ENCODE measurements around the gene PSMB9. TPM values are rescaled to one million over a fixed set of nuclear protein-coding genes. Genes with fewer than 3 reads are reported as not detected.

The PSMB9 gene
- total and polyA plus RNA-seq, 8 donors, result 5.4 to 107 (median 13.5) TPM

GRCh38 chr6:32882879-32883250 lies 28.9 kb downstream of the PSMB9 start:
- peaks cover 0 to 18% (median 0%) of the 10 kb centered on the region in 3 donors for H3K27me3 ChIP-seq
- H3K27ac ChIP-seq, result no peak overlapping the region
- H3K4me1 ChIP-seq, result peaks cover 0 to 12% (median 4%) of the 10 kb centered on the region in 4 donors
- DNase-seq, result no peak
- no peak overlapping the region for H3K4me3 ChIP-seq
- intact Hi-C loops (cut with DNase I; ENCODE audit: low total_unique reads), result loop anchor here (5.0 to 10.0 kb wide), 2 partner anchors 52 to 104 kb away; no protein-coding TSS in a partner anchor
- TF ChIP-seq POLR2AphosphoS5 (IDR thresholded peaks at IDR 0.05) (no peak), POLR2A (IDR thresholded peaks at IDR 0.05) (no peak)
- H3K9me3 ChIP-seq, result no peaks in the 10 kb centered on the region
- H3K36me3 ChIP-seq, result no peaks in the 10 kb centered on the region
- WGBS, 5 donors, result 0 to 53% (median 31%) methylated on average over 1 of the region's 1 CpG

GRCh38 chr6:32883789-32884188 lies 29.8 kb downstream of the PSMB9 start:
- Histone ChIP-seq H3K9me3 (no peaks in the 10 kb centered on the region), H3K36me3 (no peaks in the 10 kb centered on the region), H3K4me3 (no peak overlapping the region), H3K27me3 (peaks cover 0 to 18% (median 0%) of the 10 kb centered on the region in 3 donors), H3K4me1 (peaks cover 0 to 12% (median 4%) of the 10 kb centered on the region in 4 donors), H3K27ac (no peak overlapping the region)
- WGBS, 5 donors, result 17 to 40% (median 21%) methylated on average over 5 of the region's 5 CpGs
- DNase-seq, result no peak
- intact Hi-C loops (cut with DNase I; ENCODE audit: low total_unique reads), result loop anchor here (5.0 to 10.0 kb wide), 2 partner anchors 51 to 104 kb away; no protein-coding TSS in a partner anchor
- TF ChIP-seq POLR2AphosphoS5 (IDR thresholded peaks at IDR 0.05), result peak in 1 of 3 donors; percentile 36
- TF ChIP-seq POLR2A (IDR thresholded peaks at IDR 0.05), result no peak

GRCh38 chr6:32885698-32886286 lies 31.8 kb downstream of the PSMB9 start:
- WGBS, 5 donors, result 40 to 52% (median 50%) methylated on average over 4 of the region's 4 CpGs
- Histone ChIP-seq H3K27me3 (no peaks in the 10 kb centered on the region), H3K9me3 (no peaks in the 10 kb centered on the region), H3K4me3 (no peak overlapping the region), H3K36me3 (no peaks in the 10 kb centered on the region), H3K4me1 (peaks cover 0 to 12% (median 4%) of the 10 kb centered on the region in 4 donors), H3K27ac (no peak overlapping the region)
- no peak for TF ChIP-seq POLR2A (IDR thresholded peaks at IDR 0.05)
- TF ChIP-seq CTCF (IDR thresholded peaks at IDR 0.05), result peak in 5 of 7 experiments; percentile 22 to 73 (median 61)
- intact Hi-C loops (cut with DNase I; ENCODE audit: low total_unique reads), result loop anchor here (10.0 kb wide), 1 partner anchor 49 kb away; no protein-coding TSS in a partner anchor
- DNase-seq, result peak in 1 of 2 donors; percentile 88

GRCh38 chr6:32886681-32887383 lies 32.8 kb downstream of the PSMB9 start:
- no peaks in the 10 kb centered on the region for H3K36me3 ChIP-seq
- H3K27ac ChIP-seq, result no peak overlapping the region
- intact Hi-C loops (cut with DNase I; ENCODE audit: low total_unique reads), result loop anchor here (10.0 kb wide), 1 partner anchor 48 kb away; no protein-coding TSS in a partner anchor
- TF ChIP-seq POLR2A (IDR thresholded peaks at IDR 0.05) (no peak), POLR2AphosphoS5 (IDR thresholded peaks at IDR 0.05) (no peak), CTCF (IDR thresholded peaks at IDR 0.05) (no peak), EP300 (IDR thresholded peaks at IDR 0.05) (no peak)
- H3K4me1 ChIP-seq, result peaks cover 0 to 12% (median 4%) of the 10 kb centered on the region in 4 donors
- H3K9me3 ChIP-seq, result no peaks in the 10 kb centered on the region
- H3K27me3 ChIP-seq, result no peaks in the 10 kb centered on the region
- no peak overlapping the region for H3K4me3 ChIP-seq
- WGBS, 5 donors, result 46 to 60% (median 51%) methylated on average over 3 of the region's 3 CpGs
- DNase-seq, result no peak

- Histone ChIP-seq H3K36me3 (no peaks in the 10 kb centered on the region), H3K4me3 (no peak overlapping the region), H3K27me3 (no peaks in the 10 kb centered on the region), H3K4me1 (peaks cover 0 to 12% (median 4%) of the 10 kb centered on the region in 4 donors), H3K27ac (no peak overlapping the region), H3K9me3 (no peaks in the 10 kb centered on the region)
- 69 to 86% (median 80%) methylated on average over 5 of the region's 5 CpGs for WGBS, 5 donors
- no peak for DNase-seq
- TF ChIP-seq CTCF (IDR thresholded peaks at IDR 0.05) (no peak), POLR2A (IDR thresholded peaks at IDR 0.05) (no peak), EP300 (IDR thresholded peaks at IDR 0.05) (no peak), POLR2AphosphoS5 (IDR thresholded peaks at IDR 0.05) (no peak)
- intact Hi-C loops (cut with DNase I; ENCODE audit: low total_unique reads), result loop anchor here (10.0 kb wide), 1 partner anchor 47 kb away; no protein-coding TSS in a partner anchor
Observed at GRCh38 chr6:32887616-32888015, 33.6 kb downstream of the PSMB9 start.
